ENCODE data around the gene PPCDC.

DNA sequence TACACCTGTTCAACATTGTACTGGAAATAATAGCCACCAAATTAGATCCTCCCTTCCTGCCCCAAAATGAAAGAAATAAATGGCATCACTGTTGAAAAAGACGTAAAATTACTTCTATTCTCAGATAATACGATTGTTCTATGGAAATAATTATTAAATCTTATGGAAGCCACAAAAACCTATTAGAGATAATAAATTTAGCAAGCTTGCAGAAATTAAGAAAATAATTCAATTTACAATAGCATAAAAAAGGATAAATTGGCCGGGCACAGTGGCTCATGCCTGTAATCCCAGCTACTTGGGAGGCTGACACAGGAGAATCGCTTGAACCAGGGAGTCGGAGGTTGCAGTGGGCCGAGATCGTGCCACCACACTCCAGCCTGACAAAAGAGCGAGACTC lies 57.8 kb downstream of the PPCDC start:
- TF ChIP-seq, protein P1, sequence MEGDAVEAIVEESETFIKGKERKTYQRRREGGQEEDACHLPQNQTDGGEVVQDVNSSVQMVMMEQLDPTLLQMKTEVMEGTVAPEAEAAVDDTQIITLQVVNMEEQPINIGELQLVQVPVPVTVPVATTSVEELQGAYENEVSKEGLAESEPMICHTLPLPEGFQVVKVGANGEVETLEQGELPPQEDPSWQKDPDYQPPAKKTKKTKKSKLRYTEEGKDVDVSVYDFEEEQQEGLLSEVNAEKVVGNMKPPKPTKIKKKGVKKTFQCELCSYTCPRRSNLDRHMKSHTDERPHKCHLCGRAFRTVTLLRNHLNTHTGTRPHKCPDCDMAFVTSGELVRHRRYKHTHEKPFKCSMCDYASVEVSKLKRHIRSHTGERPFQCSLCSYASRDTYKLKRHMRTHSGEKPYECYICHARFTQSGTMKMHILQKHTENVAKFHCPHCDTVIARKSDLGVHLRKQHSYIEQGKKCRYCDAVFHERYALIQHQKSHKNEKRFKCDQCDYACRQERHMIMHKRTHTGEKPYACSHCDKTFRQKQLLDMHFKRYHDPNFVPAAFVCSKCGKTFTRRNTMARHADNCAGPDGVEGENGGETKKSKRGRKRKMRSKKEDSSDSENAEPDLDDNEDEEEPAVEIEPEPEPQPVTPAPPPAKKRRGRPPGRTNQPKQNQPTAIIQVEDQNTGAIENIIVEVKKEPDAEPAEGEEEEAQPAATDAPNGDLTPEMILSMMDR (IDR thresholded peaks at IDR 0.05; ENCODE audit: borderline replicate concordance, extremely low read depth, low read length, poor library complexity, severe bottlenecking) = no peak
- TF ChIP-seq EZH2 (IDR thresholded peaks at IDR 0.05; ENCODE audit: borderline replicate concordance, low read depth, low read length, severe bottlenecking) = no peak
